OCI-LY7 (cell line): ENCODE results near the gene PRSS56. TPM values are rescaled to one million over a fixed set of nuclear protein-coding genes. Genes with fewer than 3 reads are reported as not detected.
A peak's percentile ranks its signal among the peaks of the same experiment; 100 is the strongest.

Experiments used
- BruUV-seq: library from RNA; stranded (reverse); fragments of 400-500 nt; replicated peaks from 2 replicates; lab custom pipeline; 2021; lab: Mats Ljungman, UMichigan
- CTCF ChIA-PET: fragments of 300-600 bp; sonication (Branson Sonifier 250); formaldehyde crosslinking; loops from one replicate; lab custom pipeline; 2022; ENCODE audit warnings: antibody characterized with exemption; ENCODE audit not compliant: unreplicated experiment; lab: Charles Lee
- POLR2A ChIA-PET: fragments of 300-600 bp; sonication (Branson Sonifier 250); formaldehyde crosslinking; loops from one replicate; lab custom pipeline; 2022; ENCODE audit warnings: antibody characterized with exemption; lab: Charles Lee
- DNase-seq: peaks from one replicate; pipeline ENCODE4 v3.0.0-alpha.2; 2015; ENCODE audit warnings: low spot score
- H2AFZ ChIP-seq: fragments of 200-600 bp; sonication (generic), shearing (Covaris generic); 2 replicates; pipeline ENCODE4 v1.6.1; 2014; ENCODE audit warnings: mild to moderate bottlenecking, antibody characterized with exemption, low read length, moderate library complexity
- H3K27ac ChIP-seq: fragments of 200-600 bp; sonication (generic); 2 replicates; pipeline ENCODE4 v1.5.1; 2014; ENCODE audit warnings: mixed run types, low read depth, mild to moderate bottlenecking, moderate library complexity, low read length, inconsistent platforms; ENCODE audit not compliant: poor library complexity, severe bottlenecking
- H3K36me3 ChIP-seq: fragments of 200-600 bp; sonication (generic); 2 replicates; pipeline ENCODE4 v1.6.1; 2014; ENCODE audit warnings: mild to moderate bottlenecking, antibody characterized with exemption, low read length, moderate library complexity, mixed read lengths; ENCODE audit not compliant: insufficient read depth
- H3K4me1 ChIP-seq: fragments of 200-600 bp; sonication (generic); 2 replicates; pipeline ENCODE4 v1.5.1; 2014; ENCODE audit warnings: mild to moderate bottlenecking, low read length; ENCODE audit not compliant: insufficient read depth, poor library complexity, severe bottlenecking
- H3K4me2 ChIP-seq: fragments of 200-600 bp; sonication (generic); 2 replicates; pipeline ENCODE4 v1.6.1; 2014; ENCODE audit warnings: mild to moderate bottlenecking, low read length
- H3K4me3 ChIP-seq: fragments of 200-600 bp; sonication (generic); 2 replicates; pipeline ENCODE4 v1.5.1; 2014; ENCODE audit warnings: mild to moderate bottlenecking, low read depth, low read length; ENCODE audit not compliant: poor library complexity, severe bottlenecking
- H3K79me2 ChIP-seq: fragments of 200-600 bp; sonication (generic); 2 replicates; pipeline ENCODE4 v1.6.1; 2016; ENCODE audit warnings: low read depth, mild to moderate bottlenecking, low read length, moderate library complexity, mixed read lengths; ENCODE audit not compliant: insufficient read depth
- H3K9me2 ChIP-seq: fragments of 200-600 bp; sonication (generic); 2 replicates; pipeline ENCODE4 v1.6.1; 2016; ENCODE audit warnings: mild to moderate bottlenecking, low read length, mixed read lengths; ENCODE audit not compliant: insufficient read depth
- H3K9me3 ChIP-seq: fragments of 200-600 bp; sonication (generic); 2 replicates; pipeline ENCODE4 v1.6.1; 2014; ENCODE audit warnings: mild to moderate bottlenecking, mixed run types, low read length, mixed read lengths
- H4K20me1 ChIP-seq: fragments of 200-600 bp; sonication (generic); 2 replicates; pipeline ENCODE4 v1.6.1; 2014; ENCODE audit warnings: mild to moderate bottlenecking, antibody characterized with exemption, low read length, moderate library complexity, mixed read lengths; ENCODE audit not compliant: insufficient read depth
- EZH2phosphoT487 ChIP-seq: fragments of 200-600 bp; sonication (generic); IDR thresholded peaks from 2 replicates; pipeline ENCODE4 v1.6.1; 2018; ENCODE audit warnings: low read depth, borderline replicate concordance, mild to moderate bottlenecking, mixed run types, antibody characterized with exemption, low read length, moderate library complexity, mixed read lengths
- intact Hi-C: fragments of 100-400 bp; cut with micrococcal nuclease; formaldehyde crosslinking; loops from one replicate; pipeline ENCODE4 v1.10.0; 2022; ENCODE audit not compliant: unreplicated experiment
- total RNA-seq, 2 experiments: library from RNA; depleted of rRNA in 1 of 2; stranded (reverse); fragments of >200 nt in 1 of 2; shearing (Covaris generic) in 1 of 2; gene quantifications; 2 replicates each; pipeline ENCODE4 v1.2.3, GENCODE V29; 2014 to 2022
- TF ChIP-seq, protein P1 (sequence below): fragments of 200-600 bp; sonication (generic); conservative IDR thresholded peaks from 2 replicates; pipeline ENCODE4 v1.5.1; 2014; ENCODE audit warnings: mild to moderate bottlenecking, antibody characterized with exemption, low read length, moderate library complexity, mixed read lengths

Gene PRSS56
- total RNA-seq, 2 experiments from 2014 or later = not detected

GRCh38 chr2:232521959-232522622 is 1.9 kb downstream of the PRSS56 start:
- Histone ChIP-seq H2AFZ (no peak overlapping the region), H3K4me2 (no peak overlapping the region), H3K36me3 (no peaks in the 10 kb centered on the region), H3K9me3 (no peaks in the 10 kb centered on the region), H3K27ac (no peak overlapping the region), H4K20me1 (no peaks in the 10 kb centered on the region), H3K79me2 (no peaks in the 10 kb centered on the region), H3K4me3 (no peak overlapping the region), H3K9me2 (no peaks in the 10 kb centered on the region), H3K4me1 (no peaks in the 10 kb centered on the region)
- intact Hi-C loops = loop anchor here (1.0 to 10.0 kb wide), 3 partner anchors 78 to 195 kb away; no protein-coding TSS in a partner anchor
- BruUV-seq = no TSS peak
- DNase-seq = peak; percentile 50
- TF ChIP-seq EZH2phosphoT487 = no peak
- TF ChIP-seq, protein P1, sequence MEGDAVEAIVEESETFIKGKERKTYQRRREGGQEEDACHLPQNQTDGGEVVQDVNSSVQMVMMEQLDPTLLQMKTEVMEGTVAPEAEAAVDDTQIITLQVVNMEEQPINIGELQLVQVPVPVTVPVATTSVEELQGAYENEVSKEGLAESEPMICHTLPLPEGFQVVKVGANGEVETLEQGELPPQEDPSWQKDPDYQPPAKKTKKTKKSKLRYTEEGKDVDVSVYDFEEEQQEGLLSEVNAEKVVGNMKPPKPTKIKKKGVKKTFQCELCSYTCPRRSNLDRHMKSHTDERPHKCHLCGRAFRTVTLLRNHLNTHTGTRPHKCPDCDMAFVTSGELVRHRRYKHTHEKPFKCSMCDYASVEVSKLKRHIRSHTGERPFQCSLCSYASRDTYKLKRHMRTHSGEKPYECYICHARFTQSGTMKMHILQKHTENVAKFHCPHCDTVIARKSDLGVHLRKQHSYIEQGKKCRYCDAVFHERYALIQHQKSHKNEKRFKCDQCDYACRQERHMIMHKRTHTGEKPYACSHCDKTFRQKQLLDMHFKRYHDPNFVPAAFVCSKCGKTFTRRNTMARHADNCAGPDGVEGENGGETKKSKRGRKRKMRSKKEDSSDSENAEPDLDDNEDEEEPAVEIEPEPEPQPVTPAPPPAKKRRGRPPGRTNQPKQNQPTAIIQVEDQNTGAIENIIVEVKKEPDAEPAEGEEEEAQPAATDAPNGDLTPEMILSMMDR = peak; percentile 80
- ChIA-PET CTCF (interaction anchor here (0.6 kb wide), 1 partner anchor 440 kb away, joined by 3 read pairs; no protein-coding TSS in a partner anchor), POLR2A (interaction anchor here (0.6 kb wide), 1 partner anchor 1205 kb away, joined by 4 read pairs; no protein-coding TSS in a partner anchor)

GRCh38 chr2:232522623-232523401 is 2.6 kb downstream of the PRSS56 start:
- DNase-seq = no peak
- no TSS peak for BruUV-seq
- Histone ChIP-seq H3K79me2 (no peaks in the 10 kb centered on the region), H3K9me3 (no peaks in the 10 kb centered on the region), H4K20me1 (no peaks in the 10 kb centered on the region), H3K9me2 (no peaks in the 10 kb centered on the region), H3K27ac (no peak overlapping the region), H3K4me2 (no peak overlapping the region), H2AFZ (no peak overlapping the region), H3K36me3 (no peaks in the 10 kb centered on the region), H3K4me3 (no peak overlapping the region), H3K4me1 (no peaks in the 10 kb centered on the region)
- POLR2A ChIA-PET = no interaction called here
- intact Hi-C loops = loop anchor here (1.0 to 10.0 kb wide), 3 partner anchors 79 to 196 kb away; no protein-coding TSS in a partner anchor
- CTCF ChIA-PET = interaction anchor here (0.6 kb wide), 2 partner anchors 82 to 440 kb away, joined by 3 read pairs; no protein-coding TSS in a partner anchor
- TF ChIP-seq EZH2phosphoT487 = no peak
- TF ChIP-seq, protein P1 = no peak
